Transverse colon (tissue), 4 donors: ENCODE measurements around the gene PDIA4.

ENCODE experiments used
- CTCF ChIP-seq, 5 experiments: fragments of 200-600 bp in 3 of 5; fragments of 450-650 bp in 2 of 5; sonication (generic) in 3 of 5; IDR thresholded peaks; 1 replicate in 2 of 5; 2 replicates in 3 of 5; pipeline ENCODE4 v1.5.1; 2016 to 2017; ENCODE audit warnings: antibody characterized with exemption in 5 of 5, inconsistent platforms in 3 of 5, mild to moderate bottlenecking in 2 of 5, moderate library complexity in 1 of 5
- EP300 ChIP-seq: sonication (generic); formaldehyde crosslinking; IDR thresholded peaks from one replicate; pipeline ENCODE4 v1.6.1; 2017; ENCODE audit warnings: antibody characterized with exemption, low read depth
- POLR2A ChIP-seq: fragments of 450-650 bp; IDR thresholded peaks from one replicate; pipeline ENCODE4 v1.6.1; 2016; ENCODE audit warnings: antibody characterized with exemption, mild to moderate bottlenecking, moderate library complexity
- POLR2AphosphoS5 ChIP-seq, 3 donors: sonication (generic); formaldehyde crosslinking; IDR thresholded peaks; one replicate each; pipeline ENCODE4 v1.6.1; 2016; ENCODE audit warnings: antibody characterized with exemption in 3 of 3

DNA sequence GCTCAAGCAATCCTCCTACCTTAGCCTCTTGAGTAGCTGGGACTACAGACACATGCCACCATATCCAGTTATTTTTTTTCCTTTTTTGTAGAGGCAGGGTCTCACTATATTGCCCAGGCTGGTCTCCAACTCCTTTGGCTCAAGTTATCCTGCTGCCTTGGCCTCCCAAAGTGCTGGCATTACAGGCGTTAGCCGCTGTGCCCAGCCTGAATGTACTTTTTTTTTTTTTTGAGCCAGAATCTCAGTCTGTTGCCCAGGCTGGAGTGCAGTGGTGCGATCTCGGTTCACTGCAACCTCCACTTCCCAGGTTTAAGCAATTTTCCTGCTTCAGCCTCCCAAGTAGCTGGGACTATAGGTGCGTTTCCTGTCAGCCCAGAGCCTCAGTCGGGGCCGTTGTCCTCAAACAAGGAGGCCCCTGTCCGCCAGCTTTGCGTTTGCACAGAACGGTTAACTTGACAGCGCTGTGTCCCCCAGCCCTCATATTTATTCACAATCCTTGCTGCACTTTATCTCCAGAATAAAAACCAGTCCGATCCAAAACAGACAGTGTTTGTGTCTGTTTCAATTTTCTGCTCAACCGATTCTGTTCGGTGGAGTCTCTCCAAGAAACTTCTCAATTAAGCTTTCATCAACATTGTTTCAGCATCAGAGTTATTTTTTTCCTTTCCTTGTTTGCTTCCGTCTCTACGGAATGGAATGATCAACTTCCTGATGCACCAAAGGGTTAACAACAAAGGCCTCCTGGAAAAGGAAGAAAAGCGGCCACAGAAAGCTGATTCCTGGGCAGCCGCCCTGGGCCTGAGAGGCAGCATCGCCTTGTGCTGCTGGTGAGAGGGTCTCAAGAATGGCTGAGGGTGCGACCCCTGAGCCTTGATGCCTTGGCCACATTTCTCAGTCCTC is 64.5 kb downstream of the PDIA4 start:
- TF ChIP-seq CTCF (IDR thresholded peaks at IDR 0.05), result no peak
- TF ChIP-seq POLR2A, result no peak
- TF ChIP-seq POLR2AphosphoS5 (IDR thresholded peaks at IDR 0.05), result no peak
- no peak for TF ChIP-seq EP300
